SU-DHL-6 (cell line): ENCODE measurements around the gene ENO3.

Experiments
- H2AFZ ChIP-seq: fragments of 200-600 bp; sonication (generic); 2 replicates; pipeline ENCODE4 v1.6.1; 2014; ENCODE audit warnings: low read depth, mild to moderate bottlenecking, moderate library complexity, mixed read lengths, antibody characterized with exemption, low read length; ENCODE audit not compliant: severe bottlenecking
- H3F3A ChIP-seq: fragments of 200-600 bp; shearing (Covaris generic); 2 replicates; pipeline ENCODE4 v1.6.0; 2016; ENCODE audit warnings: antibody characterized with exemption, mild to moderate bottlenecking; ENCODE audit not compliant: insufficient read depth
- H3K27ac ChIP-seq: fragments of 200-600 bp; sonication (generic); 2 replicates; pipeline ENCODE4 v1.5.1; 2016; ENCODE audit warnings: low read depth, mild to moderate bottlenecking, low read length, moderate library complexity, mixed read lengths
- H3K27me3 ChIP-seq: fragments of 200-600 bp; sonication (generic), shearing (Covaris generic); 2 replicates; pipeline ENCODE4 v1.6.0; 2014; ENCODE audit warnings: mild to moderate bottlenecking, low read length
- H3K36me3 ChIP-seq: fragments of 200-600 bp; sonication (generic); 2 replicates; pipeline ENCODE4 v1.6.1; 2014; ENCODE audit warnings: mild to moderate bottlenecking, low read length, mixed read lengths
- H3K4me2 ChIP-seq: fragments of 300-600, 200-600 bp; shearing (Covaris generic), sonication (generic); 2 replicates; pipeline ENCODE4 v1.6.0; 2014; ENCODE audit warnings: low read length, low read depth, mild to moderate bottlenecking; ENCODE audit not compliant: poor library complexity, severe bottlenecking
- H3K4me3 ChIP-seq: fragments of 200-600 bp; sonication (generic); 2 replicates; pipeline ENCODE4 v1.5.1; 2014; ENCODE audit warnings: antibody characterized with exemption, low read length, mild to moderate bottlenecking, mixed read lengths; ENCODE audit not compliant: insufficient read depth, poor library complexity, severe bottlenecking
- H3K79me2 ChIP-seq: fragments of 200-600 bp; sonication (generic); 2 replicates; pipeline ENCODE4 v1.6.1; 2014; ENCODE audit warnings: mild to moderate bottlenecking, low read length, moderate library complexity; ENCODE audit not compliant: insufficient read depth
- H3K9ac ChIP-seq: fragments of 200-600 bp; sonication (generic); 2 replicates; pipeline ENCODE4 v1.7.0; 2014; ENCODE audit warnings: mild to moderate bottlenecking, low read length
- H3K9me2 ChIP-seq: fragments of 200-600 bp; sonication (generic); replicated peaks from 2 replicates; pipeline ENCODE4 v1.6.1; 2014; ENCODE audit warnings: low read length; ENCODE audit not compliant: insufficient read depth
- H3K9me3 ChIP-seq: fragments of 200-600 bp; sonication (generic); 2 replicates; pipeline ENCODE4 v1.6.1; 2014; ENCODE audit warnings: low read length, mixed read lengths; ENCODE audit not compliant: insufficient read depth
- H4K20me1 ChIP-seq: fragments of 200-600 bp; sonication (generic); 2 replicates; pipeline ENCODE4 v1.6.1; 2014; ENCODE audit warnings: low read depth, mild to moderate bottlenecking, antibody characterized with exemption, low read length, moderate library complexity, mixed read lengths
- CTCF ChIP-seq: fragments of 200-600 bp; sonication (generic); IDR thresholded peaks from one replicate; pipeline ENCODE4 v1.5.1; 2017; ENCODE audit warnings: antibody characterized with exemption, mild to moderate bottlenecking, low read length, moderate library complexity; ENCODE audit not compliant: insufficient read depth, poor library complexity, severe bottlenecking
- EZH2phosphoT487 ChIP-seq: fragments of 200-600 bp; sonication (generic), shearing (Covaris generic); conservative IDR thresholded peaks from 2 replicates; pipeline ENCODE4 v1.6.1; 2018; ENCODE audit warnings: mild to moderate bottlenecking, antibody characterized with exemption, low read length, moderate library complexity, mixed read lengths

Gene ENO3

GRCh38 chr17:5002121-5002788 lies 51.3 kb downstream of the ENO3 start:
- Histone ChIP-seq H3K9ac (no peak overlapping the region), H3K27me3 (no peaks in the 10 kb centered on the region), H2AFZ (no peak overlapping the region), H3K9me2 (no peaks in the 10 kb centered on the region), H3K4me3 (no peak overlapping the region), H3K4me2 (no peak overlapping the region), H3K9me3 (no peaks in the 10 kb centered on the region), H3F3A (no peaks in the 10 kb centered on the region), H3K36me3 (no peaks in the 10 kb centered on the region), H3K79me2 (no peaks in the 10 kb centered on the region), H4K20me1 (no peaks in the 10 kb centered on the region), H3K27ac (no peak overlapping the region)
- TF ChIP-seq EZH2phosphoT487: no peak
- TF ChIP-seq CTCF: no peak

- no peaks in the 10 kb centered on the region for H3K79me2 ChIP-seq
Measured at GRCh38 chr17:5003214-5003867, 52.4 kb downstream of the ENO3 start.

More at GRCh38 chr17:5003214-5003867, 52.4 kb downstream of the ENO3 start:
- no peaks in the 10 kb centered on the region for H4K20me1 ChIP-seq
- H3K9me3 ChIP-seq: no peaks in the 10 kb centered on the region
- H3K9me2 ChIP-seq: no peaks in the 10 kb centered on the region
- H3K9ac ChIP-seq: no peak overlapping the region
- no peak overlapping the region for H3K4me2 ChIP-seq
- TF ChIP-seq CTCF: no peak
- no peaks in the 10 kb centered on the region for H3K27me3 ChIP-seq
- H3K27ac ChIP-seq: no peak overlapping the region
- H2AFZ ChIP-seq: no peak overlapping the region
- no peaks in the 10 kb centered on the region for H3K36me3 ChIP-seq
- H3K4me3 ChIP-seq: no peak overlapping the region
- H3F3A ChIP-seq: no peaks in the 10 kb centered on the region
